ENCODE results near the gene DMXL1.

The DMXL1 gene

DNA sequence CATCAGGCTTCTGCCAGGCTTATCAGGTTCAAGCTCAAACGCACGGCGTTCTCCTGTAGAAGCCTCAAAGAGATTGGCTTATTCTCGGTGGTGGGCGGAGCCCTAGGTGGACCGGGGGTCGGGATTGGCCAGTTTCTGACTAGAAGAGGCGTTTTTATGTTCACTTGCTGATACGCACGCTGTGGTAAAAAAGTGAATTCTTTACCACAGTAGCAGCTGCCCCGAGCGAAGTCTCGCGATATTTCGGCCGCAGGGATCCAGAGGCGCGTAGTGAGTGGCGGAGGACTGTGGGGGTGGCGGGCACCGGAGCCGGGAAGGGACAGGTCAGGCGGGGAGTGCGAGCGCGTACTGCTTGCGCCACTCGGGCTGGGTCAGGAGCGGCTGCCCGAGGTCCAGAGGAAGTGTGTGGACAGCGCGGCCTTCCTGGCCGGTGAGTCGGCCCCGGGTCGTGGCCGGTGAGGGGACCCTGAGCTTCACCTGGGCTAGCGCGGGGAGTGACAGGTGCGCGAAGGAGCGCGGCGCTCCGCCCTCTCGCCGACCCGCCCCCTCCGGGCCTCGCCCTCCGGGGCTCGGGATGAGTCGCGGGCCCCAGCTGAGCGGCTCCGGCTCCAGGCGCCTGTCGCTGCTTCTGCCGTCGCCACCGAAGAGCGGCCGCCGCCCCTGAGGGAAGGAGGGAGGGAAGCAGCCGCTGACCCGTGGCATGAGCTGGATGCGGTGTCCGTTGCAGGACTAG is at the start of gene DMXL1:
TSS of gene DMXL1 (plus strand) at position 260 of the 733 bp plus-strand sequence. CDS start 483 bp downstream, outside the sequence.
- Histone ChIP-seq H3K4me1 (ENCODE audit: control insufficient read depth, insufficient read depth, low read length) (peaks cover 8% of the 10 kb centered on the region), H3K4me3 (ENCODE audit: low read depth, low read length) (peak within 1 kb of the TSS; percentile 88), H3K9me3 (ENCODE audit: control insufficient read depth, insufficient read depth, low read depth, low read length) (no peaks in the 10 kb centered on the region), H3K36me3 (ENCODE audit: control insufficient read depth in 2 of 2, insufficient read depth in 1 of 2, low read length in 2 of 2) (no peaks in the 10 kb centered on the region), H3K27ac (ENCODE audit: extremely low read depth, low read depth, low read length) (peak within 1 kb of the TSS; percentile 88)
- CTCF ChIA-PET: interaction anchor here (0.6 to 0.8 kb wide), 5 partner anchors 10 to 992 kb away, joined by 3 to 4 read pairs (median 3); partner anchors contain the start of gene DTWD2
- POLR2A ChIA-PET: interaction anchor here (0.6 to 2.0 kb wide), 13 partner anchors 9 to 329 kb away, joined by 3 to 10 read pairs (median 5); partner anchors contain the start of genes DTWD2 and TNFAIP8
- TF ChIP-seq ZNF596 (tag by site-specific recombination; IDR thresholded peaks at IDR 0.05) (no peak; the same call in 1 of the 2 replicates), MEIS1 (CRISPR knock-in tag; IDR thresholded peaks at IDR 0.05; ENCODE audit: borderline replicate concordance) (no peak), ZNF138 (tag by site-specific recombination; IDR thresholded peaks at IDR 0.05; ENCODE audit: borderline replicate concordance) (no peak), ZNF571 (tag by site-specific recombination; IDR thresholded peaks at IDR 0.05) (no peak), GLI4 (tag by site-specific recombination; IDR thresholded peaks at IDR 0.05) (no peak), ZNF248 (tag by site-specific recombination; IDR thresholded peaks at IDR 0.05) (no peak), ZNF514 (tag by site-specific recombination; IDR thresholded peaks at IDR 0.05) (no peak), PRDM1 (tag by site-specific recombination; IDR thresholded peaks at IDR 0.05) (peak; percentile 60), ZNF626 (tag by site-specific recombination; IDR thresholded peaks at IDR 0.05) (no peak), ZNF707 (tag by site-specific recombination; IDR thresholded peaks at IDR 0.05) (no peak), ZFP3 (tag by site-specific recombination; IDR thresholded peaks at IDR 0.05; ENCODE audit: low read depth) (no peak), TRIM28 (IDR thresholded peaks at IDR 0.05; ENCODE audit: borderline replicate concordance, low read length) (no peak), ZNF48 (tag by site-specific recombination; IDR thresholded peaks at IDR 0.05) (no peak), YY1 (tag by site-specific recombination; IDR thresholded peaks at IDR 0.05) (peak; percentile 18; the same call in 1 of the 2 replicates), SETDB1 (IDR thresholded peaks at IDR 0.05; ENCODE audit: insufficient read length, low read length) (no peak), HOXC10 (CRISPR knock-in tag; IDR thresholded peaks at IDR 0.05) (no peak), ZNF366 (tag by site-specific recombination; conservative IDR thresholded peaks at IDR 0.05) (peak; percentile 56), ZNF280D (tag by site-specific recombination; IDR thresholded peaks at IDR 0.05) (no peak), ZNF114 (tag by site-specific recombination; IDR thresholded peaks at IDR 0.05) (no peak), ZSCAN30 (tag by site-specific recombination; IDR thresholded peaks at IDR 0.05) (0 out of 2 replicates have a peak, but pooled peaks have one; percentile 82), ZNF449 (tag by site-specific recombination; IDR thresholded peaks at IDR 0.05) (no peak), ZNF677 (tag by site-specific recombination; IDR thresholded peaks at IDR 0.05) (no peak), KLF7 (tag by site-specific recombination; IDR thresholded peaks at IDR 0.05; ENCODE audit: borderline replicate concordance) (peak; percentile 75; the same call in 1 of the 2 replicates), ZNF146 (tag by site-specific recombination; IDR thresholded peaks at IDR 0.05) (peak; percentile 4; the same call in 1 of the 2 replicates), ZNF513 (tag by site-specific recombination; IDR thresholded peaks at IDR 0.05) (no peak), ZNF510 (tag by site-specific recombination; IDR thresholded peaks at IDR 0.05; ENCODE audit: insufficient replicate concordance) (no peak), ZFP37 (tag by site-specific recombination; IDR thresholded peaks at IDR 0.05) (peak; percentile 70; the same call in 1 of the 2 replicates), ZNF433 (tag by site-specific recombination; IDR thresholded peaks at IDR 0.05; ENCODE audit: low read depth) (no peak)
- TF ChIP-seq, protein P1, sequence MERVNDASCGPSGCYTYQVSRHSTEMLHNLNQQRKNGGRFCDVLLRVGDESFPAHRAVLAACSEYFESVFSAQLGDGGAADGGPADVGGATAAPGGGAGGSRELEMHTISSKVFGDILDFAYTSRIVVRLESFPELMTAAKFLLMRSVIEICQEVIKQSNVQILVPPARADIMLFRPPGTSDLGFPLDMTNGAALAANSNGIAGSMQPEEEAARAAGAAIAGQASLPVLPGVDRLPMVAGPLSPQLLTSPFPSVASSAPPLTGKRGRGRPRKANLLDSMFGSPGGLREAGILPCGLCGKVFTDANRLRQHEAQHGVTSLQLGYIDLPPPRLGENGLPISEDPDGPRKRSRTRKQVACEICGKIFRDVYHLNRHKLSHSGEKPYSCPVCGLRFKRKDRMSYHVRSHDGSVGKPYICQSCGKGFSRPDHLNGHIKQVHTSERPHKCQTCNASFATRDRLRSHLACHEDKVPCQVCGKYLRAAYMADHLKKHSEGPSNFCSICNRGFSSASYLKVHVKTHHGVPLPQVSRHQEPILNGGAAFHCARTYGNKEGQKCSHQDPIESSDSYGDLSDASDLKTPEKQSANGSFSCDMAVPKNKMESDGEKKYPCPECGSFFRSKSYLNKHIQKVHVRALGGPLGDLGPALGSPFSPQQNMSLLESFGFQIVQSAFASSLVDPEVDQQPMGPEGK (tag by site-specific recombination; IDR thresholded peaks at IDR 0.05): peak; percentile 97
- TF ChIP-seq, protein P2, sequence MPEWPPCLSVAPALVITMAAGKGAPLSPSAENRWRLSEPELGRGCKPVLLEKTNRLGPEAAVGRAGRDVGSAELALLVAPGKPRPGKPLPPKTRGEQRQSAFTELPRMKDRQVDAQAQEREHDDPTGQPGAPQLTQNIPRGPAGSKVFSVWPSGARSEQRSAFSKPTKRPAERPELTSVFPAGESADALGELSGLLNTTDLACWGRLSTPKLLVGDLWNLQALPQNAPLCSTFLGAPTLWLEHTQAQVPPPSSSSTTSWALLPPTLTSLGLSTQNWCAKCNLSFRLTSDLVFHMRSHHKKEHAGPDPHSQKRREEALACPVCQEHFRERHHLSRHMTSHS (tag by site-specific recombination; IDR thresholded peaks at IDR 0.05): no peak

Measured in HEK293 (cell line).